GM21447 (cell line): ENCODE results near the gene KCNJ14.

Experiments used
- ATAC-seq: cut with Tn5 transposase; IDR thresholded peaks from one replicate; pipeline ENCODE4 v1.9.1; 2021; ENCODE audit not compliant: unreplicated experiment

The KCNJ14 gene

DNA sequence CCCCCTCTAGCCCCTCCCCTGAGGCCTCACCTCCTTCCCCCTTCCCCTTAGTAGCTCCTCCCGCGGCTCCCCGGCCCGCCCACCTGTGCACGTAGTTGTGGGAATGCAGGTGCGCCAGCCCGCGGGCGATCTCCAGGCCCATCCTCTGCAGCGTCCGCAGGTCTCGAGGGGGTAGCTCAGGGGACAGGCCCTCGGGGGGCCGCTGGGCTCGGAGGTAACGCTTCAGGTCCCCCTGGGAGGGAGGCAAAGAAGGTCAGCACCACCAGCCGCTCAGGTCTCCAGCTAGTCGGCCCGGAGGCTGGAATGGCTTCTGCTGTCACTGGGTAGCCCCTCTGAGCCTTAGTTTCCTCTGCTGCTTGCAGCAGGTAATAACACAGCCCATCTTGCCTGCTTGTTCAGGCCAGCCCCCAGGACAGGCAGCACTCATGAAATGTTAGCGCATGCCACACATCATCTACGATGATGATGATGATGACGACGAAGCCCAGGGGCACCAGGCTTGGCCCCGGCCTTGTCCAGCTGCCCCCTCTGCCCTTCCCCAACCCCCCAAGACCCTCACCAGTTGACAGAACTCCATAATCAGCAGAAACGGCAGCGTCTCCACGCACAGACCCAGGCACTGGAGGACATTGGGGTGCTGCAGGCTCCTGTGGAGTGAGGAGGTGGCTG lies 47.1 kb downstream of the KCNJ14 start:
- ATAC-seq: no peak

DNA sequence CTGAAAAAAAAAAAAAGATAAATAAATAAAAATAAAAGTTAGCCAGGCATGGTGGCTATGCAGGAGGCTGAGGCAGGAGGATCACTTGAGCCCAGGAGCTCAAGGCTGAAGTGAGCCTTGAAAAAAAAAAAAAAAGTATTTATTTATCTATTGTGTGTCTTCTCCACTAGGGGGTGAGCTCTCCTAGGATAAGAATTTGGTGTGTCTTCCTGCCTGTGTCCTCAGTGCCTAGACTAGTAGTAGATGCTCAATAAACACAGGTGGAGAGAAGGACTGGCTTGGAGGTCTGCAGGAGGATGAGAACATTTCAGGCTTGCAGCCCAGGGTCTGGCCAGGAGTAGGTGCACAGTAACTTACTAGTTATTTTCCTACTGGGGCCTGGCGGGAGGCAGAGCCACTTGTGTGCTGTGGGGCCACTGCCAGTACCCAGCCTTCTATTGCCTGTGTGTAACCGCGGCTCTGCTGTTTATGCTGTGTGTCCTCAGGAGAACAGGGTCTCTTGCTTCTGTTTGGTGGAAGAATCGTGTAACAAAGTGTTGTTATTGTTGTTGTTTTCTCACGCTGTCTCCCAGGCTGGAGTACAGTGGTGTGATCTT lies 50.9 kb downstream of the KCNJ14 start:
- no peak for ATAC-seq

GRCh38 chr19:48507911-48508439 lies 52.6 kb downstream of the KCNJ14 start:
- no peak for ATAC-seq

GRCh38 chr19:48508729-48509411 lies 53.5 kb downstream of the KCNJ14 start:
- ATAC-seq: no peak

- no peak for ATAC-seq
Observed at GRCh38 chr19:48509467-48510194, 54.3 kb downstream of the KCNJ14 start.

DNA sequence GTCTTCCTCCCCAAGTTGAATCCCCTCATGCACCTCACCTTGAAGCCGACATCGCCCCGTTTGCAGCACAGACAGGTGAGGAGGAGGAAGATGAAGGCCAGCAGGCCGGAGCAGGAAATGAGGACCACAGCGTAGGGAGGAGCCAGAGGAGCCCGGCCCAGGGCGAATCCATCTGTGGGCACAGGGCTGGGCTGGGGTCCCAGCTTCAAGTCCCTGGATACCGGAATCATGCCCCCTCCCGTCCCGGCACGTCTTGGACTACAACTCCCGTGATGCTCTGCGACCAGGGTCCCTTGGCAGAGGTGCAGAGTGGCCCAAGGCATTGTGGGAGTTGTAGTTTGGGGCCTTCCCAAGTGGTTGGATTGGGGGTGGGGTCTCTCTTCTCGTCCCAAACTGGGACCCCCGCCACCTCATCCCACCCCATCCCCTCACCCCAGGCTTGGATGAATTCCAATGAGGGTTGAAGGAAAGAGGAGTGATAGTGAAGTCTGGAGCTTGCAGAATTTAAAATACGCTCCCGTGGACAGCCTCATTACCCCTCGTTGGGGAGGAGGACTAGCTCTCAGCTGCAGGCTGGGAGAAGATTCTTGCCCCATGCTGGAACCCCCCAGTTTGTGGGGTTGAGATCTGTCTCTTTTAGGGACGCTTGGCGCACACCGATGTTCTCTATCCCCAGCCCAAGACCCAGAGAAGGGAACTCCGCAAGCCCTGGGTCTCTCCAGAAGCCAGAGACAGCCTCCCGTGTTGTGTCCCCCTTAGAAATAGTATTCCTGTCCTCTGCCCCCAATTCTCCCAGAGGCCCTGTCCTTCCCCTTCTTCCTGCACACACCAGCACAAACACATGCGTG lies 55.3 kb downstream of the KCNJ14 start:
- no peak for ATAC-seq

GRCh38 chr19:48511321-48511731 lies 56.0 kb downstream of the KCNJ14 start:
- ATAC-seq: no peak

- no peak for ATAC-seq
Observed at GRCh38 chr19:48511800-48512503, 56.6 kb downstream of the KCNJ14 start, which contains the start of gene LMTK3. LMTK3 (minus strand) TSS chr19:48511835; CDS start chr19:48511576, 259 bp downstream.

DNA sequence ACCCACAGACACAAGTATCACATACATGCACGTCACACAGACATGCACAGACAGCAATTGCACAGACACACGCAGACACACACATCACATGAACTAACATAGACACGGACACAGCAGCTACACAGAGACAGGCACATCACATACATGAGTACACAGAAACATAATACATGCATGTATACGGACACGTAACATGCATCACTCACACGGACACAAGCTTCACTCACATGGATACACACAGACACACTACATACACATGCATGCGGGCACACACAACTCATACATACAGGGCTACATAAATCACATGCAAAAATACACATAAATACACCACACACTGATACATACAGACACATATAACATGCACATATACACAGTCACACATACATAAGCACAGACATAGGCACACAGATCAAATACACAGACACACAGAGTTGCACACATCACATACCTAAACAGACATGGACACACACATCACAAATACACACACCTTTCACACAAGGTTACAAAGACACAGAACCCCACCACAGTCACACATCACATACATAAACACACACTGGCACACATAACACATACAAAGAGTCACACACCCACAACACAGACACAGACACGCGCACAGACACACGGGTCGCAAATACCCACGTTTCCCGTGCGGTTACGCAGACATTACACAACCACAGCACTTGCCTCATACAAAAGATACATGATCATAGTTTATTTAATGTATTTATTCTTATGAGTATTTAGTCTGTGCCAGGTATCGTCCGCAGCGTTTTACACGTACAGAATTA lies 57.3 kb downstream of the KCNJ14 start:
- no peak for ATAC-seq

GRCh38 chr19:48513289-48514122 lies 58.1 kb downstream of the KCNJ14 start:
- peak; percentile 63 for ATAC-seq

DNA sequence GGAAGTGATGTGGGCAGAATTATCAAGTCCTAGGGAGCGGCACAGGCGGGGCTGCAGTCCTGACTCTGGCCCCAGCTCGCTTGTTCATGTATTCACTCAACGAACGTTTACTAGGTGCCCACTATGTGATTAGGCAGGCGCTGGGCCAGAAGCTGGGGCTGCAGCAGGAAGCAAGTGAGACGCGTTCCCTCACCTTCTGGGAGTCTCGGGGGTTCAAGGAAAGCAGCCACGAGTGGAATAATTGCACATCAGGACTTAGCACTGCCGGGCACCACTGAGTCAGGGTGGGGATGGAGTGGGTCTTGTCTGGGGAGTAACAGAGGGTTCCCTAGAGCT lies 58.7 kb downstream of the KCNJ14 start:
- ATAC-seq: no peak

GRCh38 chr19:48516536-48516935 lies 61.2 kb downstream of the KCNJ14 start:
- ATAC-seq: no peak
